GM21737 (cell line): Measurements from ENCODE around the gene MSI2.

Experiments
- ATAC-seq: cut with Tn5 transposase; IDR thresholded peaks from one replicate; pipeline ENCODE4 v1.9.1; 2021; ENCODE audit warnings: mild to moderate bottlenecking, moderate library complexity; ENCODE audit not compliant: unreplicated experiment

Gene MSI2

DNA sequence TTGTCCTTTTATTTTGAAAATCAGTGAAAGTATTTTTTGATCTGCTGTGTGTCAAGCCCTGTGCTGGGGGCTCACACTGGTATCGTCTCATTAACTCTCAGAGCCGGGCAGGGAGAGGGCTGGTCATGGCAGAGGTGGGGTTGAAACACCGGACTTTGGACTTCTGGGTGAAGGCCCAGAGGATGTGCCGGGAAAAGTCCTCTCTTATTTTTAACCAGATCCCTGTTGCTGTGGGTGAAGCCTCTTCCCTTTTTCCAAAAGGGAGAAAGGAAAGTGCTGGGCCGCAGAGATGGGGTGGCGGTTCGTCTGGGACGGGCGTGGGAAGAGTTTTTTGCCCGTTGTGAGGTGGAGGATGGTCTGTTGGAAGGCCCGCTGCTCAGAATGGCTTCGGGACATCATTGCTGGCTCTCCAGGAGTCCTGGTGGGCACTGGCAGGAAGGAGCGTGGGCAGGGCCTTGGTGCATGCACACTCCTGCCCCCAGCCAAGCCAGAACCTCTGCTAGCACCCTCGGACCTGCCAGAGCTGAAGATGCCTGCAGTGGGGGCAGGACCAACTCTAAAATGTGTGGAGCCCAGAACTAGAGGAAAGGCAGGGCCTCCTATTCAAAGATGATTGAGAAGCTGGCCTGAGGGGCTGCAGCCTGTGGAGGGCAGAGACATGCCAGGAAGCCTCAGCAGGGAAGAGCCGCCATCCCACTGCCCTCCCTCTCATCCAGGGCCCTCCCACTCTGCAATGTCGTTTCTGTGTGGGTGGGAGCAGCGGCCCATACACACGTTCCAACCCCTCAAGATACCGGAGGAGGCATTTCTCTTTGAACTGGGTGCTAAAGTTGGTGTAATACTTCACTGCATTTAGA, 275.6 kb downstream of the MSI2 start:
- no peak for ATAC-seq

DNA sequence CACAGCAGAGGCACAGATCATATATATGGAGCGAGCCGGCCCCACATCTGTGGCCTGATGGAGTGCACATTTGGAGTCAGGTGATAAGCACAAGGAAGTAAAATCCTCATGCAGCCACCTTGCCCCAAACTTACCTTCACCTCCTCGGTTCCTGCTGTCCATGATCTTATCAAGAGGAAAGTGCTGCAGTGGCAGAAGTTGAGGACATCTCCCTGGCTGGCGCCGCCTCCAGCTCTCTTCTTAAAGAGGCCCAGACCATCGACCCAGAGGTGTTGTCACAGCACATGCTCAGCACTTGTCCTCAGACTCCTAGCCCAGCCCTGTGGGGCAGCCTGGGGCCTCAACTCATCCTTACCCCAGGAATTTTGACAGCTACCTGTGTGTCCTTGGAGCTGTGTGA, 276.2 kb downstream of the MSI2 start:
- ATAC-seq = no peak

DNA sequence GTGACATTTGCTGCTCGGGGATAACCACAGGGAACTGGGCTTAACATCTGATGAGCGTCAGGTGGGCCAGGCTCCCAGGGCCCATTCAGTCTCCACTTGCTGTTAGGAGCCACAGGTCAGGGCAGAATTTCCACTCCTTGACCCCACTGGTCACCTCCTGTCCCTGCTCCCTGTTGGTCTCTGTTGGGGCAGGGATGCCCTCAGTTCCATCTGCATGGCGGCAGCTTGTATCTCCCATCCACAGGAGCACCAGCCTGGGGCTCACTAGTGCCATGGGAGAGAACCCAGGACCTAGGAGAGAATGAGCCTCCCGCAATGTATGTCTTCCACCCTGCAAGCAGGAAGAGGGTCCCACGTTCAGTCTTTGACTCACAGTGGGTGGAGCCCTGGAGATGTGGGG, 276.6 kb downstream of the MSI2 start:
- ATAC-seq = no peak

DNA sequence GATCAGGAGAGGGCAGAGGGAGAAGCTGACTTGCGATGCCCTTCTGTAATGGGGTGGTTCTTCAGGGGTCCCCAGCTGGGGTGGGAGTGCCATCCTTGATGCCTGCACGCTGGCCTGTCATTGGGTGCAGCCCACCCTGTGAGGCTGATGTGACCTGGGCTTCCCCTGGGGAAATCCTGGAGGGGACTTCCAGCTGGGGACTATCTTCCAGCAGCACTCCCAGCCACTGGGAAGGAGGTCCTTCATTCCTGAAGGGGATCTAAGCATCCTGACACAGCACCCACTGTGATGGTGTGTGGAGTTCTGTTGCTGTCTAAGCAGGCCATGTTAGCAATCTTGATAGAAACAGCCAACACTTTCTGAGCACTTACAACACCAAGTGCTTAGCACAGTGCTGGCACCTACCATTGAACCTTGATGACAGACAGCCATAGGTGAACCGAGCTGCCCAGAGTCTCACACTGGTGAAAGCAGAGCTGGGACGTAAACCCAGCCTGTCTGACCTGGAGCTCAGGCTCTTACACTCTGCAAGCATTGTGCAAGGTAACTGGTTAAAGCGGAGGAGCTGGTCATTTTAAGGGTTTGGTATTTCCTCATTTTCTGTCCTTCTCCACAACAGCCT, 277.5 kb downstream of the MSI2 start:
- ATAC-seq = no peak

DNA sequence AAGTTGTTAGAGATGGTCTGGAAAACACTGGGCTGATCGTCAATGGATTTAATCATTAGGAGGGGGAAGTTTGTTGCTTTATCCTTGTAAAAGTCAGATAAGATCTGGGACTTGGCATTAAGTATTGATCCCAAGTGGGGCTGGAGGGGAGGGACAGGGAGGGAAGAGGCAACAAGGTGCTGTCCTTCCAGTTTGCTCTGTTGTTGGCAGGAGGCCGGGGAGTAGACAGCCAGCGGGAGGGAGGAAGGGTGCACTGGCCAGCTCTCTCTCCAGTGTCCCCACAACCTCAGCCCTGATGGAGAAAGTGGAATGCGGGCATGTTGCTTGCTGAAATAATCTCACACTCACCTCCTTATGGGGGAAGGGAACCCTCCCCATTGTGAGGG, 278.5 kb downstream of the MSI2 start:
- no peak for ATAC-seq

DNA sequence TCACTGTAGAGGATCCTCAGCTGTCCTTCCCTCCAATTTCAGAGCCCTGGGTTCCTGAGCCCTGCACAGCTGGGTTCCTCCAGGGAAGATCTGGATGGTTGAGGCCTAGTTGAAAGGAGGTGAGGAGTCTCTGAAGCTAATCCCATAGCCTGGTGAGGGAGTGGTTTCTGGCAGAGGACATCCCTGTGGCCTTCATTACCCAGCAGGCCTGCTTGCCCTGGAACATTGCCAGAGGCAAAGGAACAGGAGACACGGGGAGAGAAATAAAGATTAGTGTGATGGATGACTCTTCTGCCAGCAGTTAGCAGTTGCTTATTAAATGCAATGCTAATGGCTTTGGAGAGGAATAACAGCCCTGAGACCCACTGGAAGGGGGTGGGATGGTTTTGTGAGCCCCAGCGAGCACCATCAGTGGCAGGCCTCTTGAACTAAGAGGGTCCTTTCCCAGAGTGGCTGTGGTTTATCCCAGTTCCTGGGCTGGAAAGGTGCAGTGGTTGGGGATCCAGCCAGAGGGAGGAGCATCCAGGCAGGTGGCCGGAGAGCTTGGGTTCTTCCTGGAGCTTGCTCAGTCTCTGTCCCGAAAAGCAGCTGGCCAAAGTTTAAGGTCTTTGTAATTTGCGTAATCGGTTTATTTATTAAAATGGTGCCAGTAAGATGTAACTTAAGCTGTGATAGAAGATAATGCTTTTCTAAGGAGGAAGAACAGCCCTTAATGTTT, 279.1 kb downstream of the MSI2 start:
- no peak for ATAC-seq

DNA sequence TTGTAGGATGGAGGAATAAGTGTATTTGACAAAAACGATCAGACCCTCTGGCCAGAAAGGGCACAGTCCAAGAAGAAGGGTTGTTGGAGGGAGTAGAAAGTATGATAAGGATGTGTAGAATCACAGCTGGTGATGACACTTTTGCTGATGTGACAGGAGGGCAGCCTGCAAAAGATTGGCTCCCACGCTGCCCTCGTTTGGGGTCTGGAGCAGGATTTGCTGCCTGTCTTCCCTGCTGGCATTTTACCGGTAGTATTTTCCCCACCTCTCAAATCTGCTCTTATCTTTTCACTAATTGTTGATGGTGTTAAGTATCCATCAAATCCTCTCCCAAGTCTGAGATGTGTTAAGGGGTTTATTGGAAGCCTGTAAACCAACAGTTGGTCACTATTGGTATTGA, 280.0 kb downstream of the MSI2 start:
- ATAC-seq = no peak

DNA sequence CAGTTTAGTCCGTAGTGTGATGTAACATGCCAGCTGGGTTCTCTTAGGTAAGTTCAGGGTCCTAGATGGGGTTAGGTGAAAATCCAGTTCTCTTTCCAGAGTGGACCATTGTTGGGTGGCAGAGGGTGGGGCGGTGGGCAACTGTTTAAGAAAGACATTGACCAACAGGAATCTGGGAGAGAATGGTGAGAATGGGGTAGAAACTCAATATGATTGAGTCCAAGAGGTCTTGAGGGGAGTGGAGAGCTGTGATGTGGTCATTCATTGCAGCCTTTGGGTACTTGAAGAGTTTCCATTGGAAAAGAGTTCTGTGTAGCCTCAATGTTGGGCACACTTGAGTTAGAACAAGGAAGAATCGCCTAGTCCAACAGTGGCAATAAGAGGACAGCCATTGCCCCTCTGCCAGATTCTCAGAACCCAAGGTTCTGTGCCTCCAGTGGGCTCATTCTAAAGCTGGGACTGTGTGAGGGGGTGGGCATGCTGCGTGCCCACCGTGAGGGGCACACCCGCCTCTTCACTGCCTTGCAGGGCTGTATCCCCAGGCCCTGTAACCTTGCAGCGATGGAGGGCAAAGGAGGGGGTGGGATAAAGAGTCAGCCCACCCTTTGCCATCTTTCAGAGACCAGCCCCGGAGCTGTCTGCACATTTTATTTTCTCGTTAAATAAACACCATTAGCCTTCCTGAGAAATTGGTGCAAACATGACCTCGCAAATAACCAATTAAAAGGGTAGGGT, 280.6 kb downstream of the MSI2 start:
- no peak for ATAC-seq

DNA sequence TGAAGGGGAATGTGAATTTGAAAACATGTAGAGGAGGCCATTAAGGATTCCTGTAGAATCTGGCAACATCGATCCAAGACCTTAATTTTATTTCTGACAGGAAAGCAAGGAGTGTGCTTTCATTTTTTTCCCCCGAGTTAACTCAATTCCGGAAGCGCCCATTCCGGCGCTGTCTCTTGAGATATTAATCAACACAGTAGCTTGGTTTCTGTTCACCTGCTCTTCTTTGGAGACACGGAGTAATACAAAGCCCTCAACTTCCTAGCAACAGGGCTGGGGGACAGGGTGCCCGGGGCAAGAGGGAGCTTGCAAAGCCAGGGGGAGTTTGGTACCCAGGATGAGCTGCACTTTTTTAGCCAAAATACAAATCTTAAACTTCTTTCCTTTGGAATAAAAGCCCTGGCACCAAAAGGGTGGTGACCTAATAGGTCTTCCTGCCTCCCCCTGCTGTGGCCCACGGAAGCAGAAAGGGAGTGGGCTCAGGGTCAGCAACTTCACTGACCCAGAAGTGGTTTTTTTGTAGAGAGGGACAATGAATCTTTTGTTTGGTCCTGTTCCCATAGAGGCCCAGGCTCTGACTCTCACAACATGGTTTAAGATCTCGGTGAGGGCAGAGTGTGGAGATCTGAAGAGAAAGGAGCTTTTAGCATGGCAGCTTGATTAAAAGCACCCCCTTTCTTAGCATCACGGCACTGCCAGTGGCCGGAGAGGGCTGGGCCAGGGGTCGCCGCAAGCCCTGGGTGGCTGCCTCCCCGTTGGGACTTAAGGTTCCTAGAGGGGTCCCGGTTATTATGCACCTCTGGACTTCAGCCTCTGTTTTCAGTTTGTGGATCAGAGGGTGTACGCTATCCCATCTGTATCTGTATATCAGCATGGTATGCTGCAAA, 281.4 kb downstream of the MSI2 start:
- no peak for ATAC-seq

DNA sequence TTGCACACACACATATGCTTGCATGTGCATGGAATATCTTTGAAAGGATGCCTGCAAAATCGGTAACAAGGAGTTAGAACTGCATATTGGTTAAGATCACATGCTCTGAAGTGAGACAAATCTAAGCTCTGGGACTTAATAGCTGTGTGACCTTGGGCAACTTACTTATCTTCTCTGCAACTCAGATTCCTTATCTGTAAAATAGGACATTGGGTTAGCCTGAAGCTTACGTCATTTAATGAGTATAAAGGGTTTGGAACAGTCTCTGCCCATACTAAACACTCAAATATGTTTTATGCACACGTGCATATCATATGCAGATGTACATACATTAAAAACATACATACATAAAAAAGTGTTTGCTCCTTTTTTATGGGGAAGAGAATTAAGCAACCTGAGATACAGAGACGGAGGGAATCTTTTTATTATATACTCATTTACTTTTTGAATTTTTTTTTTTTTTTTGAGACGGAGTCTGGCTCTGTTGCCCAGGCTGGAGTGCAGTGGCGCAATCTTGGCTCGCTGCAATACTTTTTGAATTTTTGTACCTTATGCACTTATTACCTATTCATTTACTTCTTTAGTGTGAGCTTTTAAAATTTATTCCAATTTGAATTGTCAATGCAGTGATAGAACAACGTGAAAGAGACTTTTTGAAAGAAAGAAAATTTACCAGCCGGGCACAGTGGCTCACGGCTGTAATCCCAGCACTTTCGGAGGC, 282.6 kb downstream of the MSI2 start:
- no peak for ATAC-seq

DNA sequence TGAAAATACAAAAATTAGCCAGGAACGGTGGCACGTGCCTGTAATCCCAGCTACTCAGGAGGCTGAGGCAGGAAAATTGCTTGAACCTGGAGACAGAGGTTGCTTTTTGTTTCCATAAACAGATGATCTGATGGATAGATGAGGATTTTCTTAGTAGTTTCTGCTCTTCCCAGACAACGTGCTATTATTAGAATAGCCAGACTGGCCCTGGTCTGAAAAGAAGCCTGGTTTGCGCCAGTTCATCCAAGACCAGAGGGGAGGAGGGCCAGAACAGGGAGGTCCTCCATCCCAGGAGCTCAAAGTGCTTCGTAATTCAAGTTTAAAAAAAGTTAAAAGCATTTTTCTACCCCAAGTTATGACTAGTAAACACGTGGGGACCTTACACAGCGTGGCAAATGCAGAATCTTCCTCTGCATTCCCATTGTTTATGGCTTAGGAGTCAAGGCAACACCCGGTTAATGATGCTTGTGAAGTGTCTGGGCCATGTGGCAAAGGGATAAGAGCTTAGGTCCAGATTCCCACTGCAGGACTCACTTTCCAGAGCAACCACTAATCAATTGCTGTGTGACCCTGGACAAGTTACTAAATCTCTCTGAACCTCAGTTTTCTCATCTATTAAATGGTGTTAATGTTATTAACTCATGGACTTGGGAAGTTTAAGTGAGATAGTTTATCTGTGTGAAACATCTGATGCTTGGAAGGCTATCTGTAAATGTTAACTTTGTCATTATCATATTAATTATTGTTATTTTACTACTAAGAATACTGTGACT, 283.4 kb downstream of the MSI2 start:
- ATAC-seq = no peak

DNA sequence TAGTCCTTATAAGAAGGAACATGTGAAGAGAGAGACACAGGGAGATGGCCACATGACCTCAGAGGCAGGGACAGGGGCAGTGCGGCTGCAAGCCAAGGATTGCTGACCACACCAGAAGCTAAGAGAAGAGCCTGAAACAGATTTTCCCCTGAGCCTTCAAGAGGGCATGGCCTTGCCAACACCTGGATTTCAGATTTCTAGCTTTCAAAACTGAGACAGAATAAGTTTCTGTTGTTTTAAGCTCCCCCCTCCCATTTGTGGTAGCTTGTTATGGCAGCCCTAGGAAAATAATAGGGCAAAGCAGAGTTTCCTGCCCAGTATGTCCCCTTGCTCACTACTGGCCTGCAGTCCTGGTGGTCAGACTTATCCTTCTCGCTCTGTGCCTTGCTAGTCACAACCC, 284.3 kb downstream of the MSI2 start:
- no peak for ATAC-seq

DNA sequence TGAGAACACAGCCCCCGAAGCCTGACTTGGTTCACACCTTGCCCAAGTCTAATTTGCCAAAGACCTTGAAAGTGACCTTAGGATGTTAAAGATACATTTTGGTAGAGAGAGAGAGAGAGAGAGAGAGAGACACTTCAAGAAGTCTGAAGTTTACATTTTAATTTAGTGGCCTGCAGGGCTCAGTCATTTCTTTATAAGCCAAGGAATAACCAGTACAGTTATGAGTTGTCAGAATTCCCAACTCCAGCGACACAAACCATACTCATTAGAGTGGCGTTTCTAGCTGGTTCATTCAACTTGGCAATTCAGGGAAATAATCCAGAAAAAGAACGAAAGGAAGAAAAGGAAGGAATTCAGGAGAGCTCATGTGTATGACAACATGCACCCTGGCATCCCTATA, 284.7 kb downstream of the MSI2 start:
- no peak for ATAC-seq

DNA sequence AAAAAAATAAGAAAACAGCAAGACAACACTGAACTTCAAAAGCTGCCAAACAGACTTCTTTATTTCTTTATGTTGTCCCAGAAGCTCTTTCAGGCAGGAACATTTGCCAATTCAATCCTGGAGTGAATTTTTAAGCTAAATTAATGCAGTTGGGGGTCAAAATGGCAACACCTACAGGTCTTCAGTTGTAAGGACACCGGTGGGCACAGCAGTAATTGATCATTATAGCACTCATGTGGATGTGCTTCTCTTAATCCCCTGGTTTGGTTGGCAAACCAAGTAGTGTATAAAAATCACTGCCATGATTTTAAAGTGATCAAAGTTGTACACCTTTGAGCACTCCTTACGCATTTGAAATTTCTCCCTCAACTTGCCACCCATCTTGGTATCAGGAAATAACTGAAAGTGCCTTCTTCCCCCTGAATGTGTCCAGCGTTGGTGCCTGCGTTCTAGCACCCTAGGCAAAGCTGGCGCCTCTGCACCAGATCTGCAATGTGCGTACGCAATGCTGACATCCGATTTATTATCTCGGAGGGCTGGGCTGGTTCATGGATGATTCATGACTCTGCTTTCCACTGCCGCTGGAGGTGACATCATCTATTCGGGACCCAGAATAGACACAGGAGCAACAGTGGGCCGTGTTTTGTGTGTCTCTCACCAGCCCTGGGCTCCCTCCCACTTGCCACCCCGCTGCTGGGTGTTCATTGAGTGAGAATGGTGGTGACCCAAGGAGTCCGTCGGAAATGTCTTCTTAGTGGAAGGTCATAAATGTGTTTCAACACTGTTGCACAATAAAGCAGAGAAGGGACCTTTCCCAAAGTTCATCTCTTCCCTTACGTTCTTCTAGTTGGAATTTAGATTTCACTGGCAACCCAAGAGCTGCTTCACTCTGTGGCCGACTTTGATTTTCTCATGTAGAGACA, 285.4 kb downstream of the MSI2 start:
- ATAC-seq = no peak

DNA sequence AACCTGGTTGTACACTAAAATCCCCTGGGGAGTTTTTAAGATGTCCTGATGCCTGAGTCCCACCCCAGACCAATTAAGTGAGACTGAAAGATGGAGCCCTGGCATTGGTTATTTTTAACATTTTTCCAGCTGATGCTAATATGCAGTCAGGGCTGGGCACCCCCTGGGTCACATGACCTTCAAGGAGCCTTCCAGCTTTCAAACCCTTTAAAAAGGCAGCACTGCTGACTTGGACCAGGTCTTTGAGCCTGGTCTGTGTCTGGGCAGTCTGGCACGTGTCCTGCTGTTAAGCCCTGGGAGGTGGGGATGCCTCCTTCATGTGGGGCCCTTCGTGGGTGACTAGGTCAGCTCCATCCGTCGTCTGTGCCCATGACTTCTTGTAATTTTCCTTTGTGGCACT, 286.2 kb downstream of the MSI2 start:
- ATAC-seq = no peak

DNA sequence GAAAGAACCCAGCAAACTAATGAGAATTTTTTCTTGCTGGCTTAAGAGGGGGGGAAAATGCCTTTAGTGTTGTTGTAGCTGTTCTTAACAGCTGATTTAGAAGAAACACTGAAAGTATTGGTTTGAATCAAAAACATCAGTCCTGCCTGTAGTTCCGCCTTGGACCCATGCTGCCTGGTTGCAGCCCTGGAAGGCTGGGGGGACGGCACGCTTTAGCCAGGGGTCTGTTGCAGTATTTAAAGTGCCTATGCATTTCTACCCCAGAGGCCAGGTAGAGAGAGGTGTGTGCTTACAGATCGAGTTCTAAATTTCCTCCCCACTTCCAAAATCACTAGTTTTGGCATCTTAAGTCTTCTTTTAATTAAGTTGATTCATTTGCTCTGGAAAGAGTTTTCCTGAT, 286.9 kb downstream of the MSI2 start:
- ATAC-seq = no peak

DNA sequence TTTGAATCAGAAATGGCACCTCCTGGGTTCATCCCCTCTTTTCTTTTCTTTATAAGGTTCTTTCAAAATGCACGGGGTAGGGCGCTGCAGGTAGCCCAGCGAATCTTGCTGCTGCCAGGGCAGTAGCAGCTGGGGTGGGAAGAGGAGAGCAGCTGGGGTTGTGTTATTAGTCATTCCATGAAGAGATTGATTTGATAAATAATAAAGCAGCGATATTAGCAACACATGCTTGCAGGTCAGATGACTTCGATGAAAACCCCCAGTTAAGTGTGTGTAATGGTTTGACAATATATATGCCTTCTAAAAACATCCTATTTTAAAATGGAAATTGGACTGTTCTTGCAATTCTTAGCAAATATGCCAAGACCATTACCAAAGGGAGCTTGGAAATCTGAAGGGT, 288.1 kb downstream of the MSI2 start:
- ATAC-seq = no peak
